OCI-LY1 (cell line): Measurements from ENCODE around the gene GALNT8.
"Not testable (repeated sequence)": the region's sequence is repeated elsewhere in the genome, so short reads cannot be mapped to it uniquely, and the experiment has no call there.

Experiments
- H2AFZ ChIP-seq: fragments of 200-600 bp; sonication (generic), shearing (Covaris generic); 2 replicates; pipeline ENCODE4 v1.6.0; 2014; ENCODE audit warnings: antibody characterized with exemption, mild to moderate bottlenecking, low read length
- H3F3A ChIP-seq: fragments of 200-600 bp; sonication (generic), shearing (Covaris generic); 2 replicates; pipeline ENCODE4 v1.6.0; 2014; ENCODE audit warnings: mild to moderate bottlenecking, antibody characterized with exemption, low read length, moderate library complexity; ENCODE audit not compliant: insufficient read depth
- H3K27ac ChIP-seq: fragments of 200-600 bp; sonication (generic); 2 replicates; pipeline ENCODE4 v1.5.1; 2014; ENCODE audit warnings: low read length, mixed run types, mild to moderate bottlenecking, low read depth; ENCODE audit not compliant: poor library complexity, severe bottlenecking
- H3K27me3 ChIP-seq: fragments of 200-600 bp; sonication (generic); 2 replicates; pipeline ENCODE4 v1.6.0; 2014; ENCODE audit warnings: antibody characterized with exemption, mild to moderate bottlenecking, low read length, moderate library complexity; ENCODE audit not compliant: insufficient read depth
- H3K36me3 ChIP-seq: fragments of 200-600 bp; sonication (generic); 2 replicates; pipeline ENCODE4 v1.6.1; 2014; ENCODE audit warnings: mild to moderate bottlenecking, antibody characterized with exemption, low read length, moderate library complexity, mixed read lengths; ENCODE audit not compliant: insufficient read depth
- H3K4me1 ChIP-seq: fragments of 200-600 bp; sonication (generic); 2 replicates; pipeline ENCODE4 v1.5.1; 2014; ENCODE audit warnings: mild to moderate bottlenecking, low read length, moderate library complexity; ENCODE audit not compliant: insufficient read depth, severe bottlenecking
- H3K4me2 ChIP-seq: fragments of 200-600 bp; sonication (generic), shearing (Covaris generic); 2 replicates; pipeline ENCODE4 v1.6.1; 2014; ENCODE audit warnings: low read length
- H3K4me3 ChIP-seq: fragments of 200-600 bp; sonication (generic); 2 replicates; pipeline ENCODE4 v1.5.1; 2014; ENCODE audit warnings: low read length, low read depth, mild to moderate bottlenecking, mixed read lengths; ENCODE audit not compliant: poor library complexity, severe bottlenecking
- H3K79me2 ChIP-seq: fragments of 200-600 bp; shearing (Covaris generic); 2 replicates; pipeline ENCODE4 v1.6.1; 2016; ENCODE audit warnings: mixed run types, low read length, mixed read lengths; ENCODE audit not compliant: insufficient read depth
- H3K9ac ChIP-seq: fragments of 200-600 bp; sonication (generic), shearing (Covaris generic); 2 replicates; pipeline ENCODE4 v1.6.1; 2014; ENCODE audit warnings: mild to moderate bottlenecking, low read length, mixed read lengths
- H3K9me2 ChIP-seq: fragments of 200-600 bp; sonication (generic), shearing (Covaris generic); 2 replicates; pipeline ENCODE4 v1.6.1; 2014; ENCODE audit warnings: low read depth, mild to moderate bottlenecking, low read length, mixed read lengths
- H3K9me3 ChIP-seq: fragments of 200-600 bp; shearing (Covaris generic); 2 replicates; pipeline ENCODE4 v1.6.1; 2014; ENCODE audit warnings: low read length, mixed read lengths
- H4K20me1 ChIP-seq: fragments of 200-600 bp; sonication (generic), shearing (Covaris generic); 2 replicates; pipeline ENCODE4 v1.6.0; 2016; ENCODE audit warnings: mild to moderate bottlenecking, low read length; ENCODE audit not compliant: insufficient read depth
- CTCF ChIP-seq: fragments of 200-600 bp; sonication (generic), shearing (Covaris generic); IDR thresholded peaks from 2 replicates; pipeline ENCODE4 v1.5.1; 2017; ENCODE audit warnings: mild to moderate bottlenecking, antibody characterized with exemption, low read length, moderate library complexity, mixed read lengths
- EZH2 ChIP-seq: fragments of 200-600 bp; sonication (generic), shearing (Covaris generic); IDR thresholded peaks from 2 replicates; pipeline ENCODE4 v1.8.0; 2017; ENCODE audit warnings: borderline replicate concordance, mixed run types, mild to moderate bottlenecking, antibody characterized with exemption, low read length, moderate library complexity, mixed read lengths

GALNT8 gene

GRCh38 chr12:4745249-4745648, 25.0 kb downstream of the GALNT8 start:
- no peak overlapping the region for H3K9ac ChIP-seq

GRCh38 chr12:4751654-4752053, 31.5 kb downstream of the GALNT8 start:
- H3F3A ChIP-seq, H3K9me2 ChIP-seq, H4K20me1 ChIP-seq, H3K9me3 ChIP-seq, H3K27ac ChIP-seq, H2AFZ ChIP-seq, H3K4me3 ChIP-seq, H3K36me3 ChIP-seq, H3K9ac ChIP-seq, H3K27me3 ChIP-seq, H3K4me1 ChIP-seq, H3K4me2 ChIP-seq, H3K79me2 ChIP-seq: not testable (repeated sequence)

More at GRCh38 chr12:4745249-4745648, 25.0 kb downstream of the GALNT8 start:
- Histone ChIP-seq H3K27me3 (0 out of 2 replicates have a peak, but pooled peaks cover 4% of the 10 kb centered on the region), H3K4me2 (no peak overlapping the region), H3K4me3 (no peak overlapping the region), H3K27ac (no peak overlapping the region), H3K36me3 (no peaks in the 10 kb centered on the region), H3K9me3 (no peaks in the 10 kb centered on the region), H3F3A (no peaks in the 10 kb centered on the region), H3K79me2 (no peaks in the 10 kb centered on the region), H3K9me2 (no peaks in the 10 kb centered on the region), H4K20me1 (no peaks in the 10 kb centered on the region), H3K4me1 (no peaks in the 10 kb centered on the region), H2AFZ (no peak overlapping the region)
- TF ChIP-seq EZH2 (no peak), CTCF (no peak)

GRCh38 chr12:4762773-4763172, 42.6 kb downstream of the GALNT8 start:
- Histone ChIP-seq H3K9ac (no peak overlapping the region), H3K9me3 (no peaks in the 10 kb centered on the region), H4K20me1 (no peaks in the 10 kb centered on the region), H3K27me3 (no peaks in the 10 kb centered on the region; the same call in 1 of the 2 replicates), H3K79me2 (no peaks in the 10 kb centered on the region), H3K4me1 (no peaks in the 10 kb centered on the region), H3K36me3 (no peaks in the 10 kb centered on the region), H2AFZ (no peak overlapping the region), H3K4me2 (peak overlapping the region; percentile 37; the same call in 1 of the 2 replicates), H3K27ac (no peak overlapping the region), H3K4me3 (no peak overlapping the region), H3K9me2 (no peaks in the 10 kb centered on the region), H3F3A (no peaks in the 10 kb centered on the region)
- TF ChIP-seq EZH2 (no peak), CTCF (no peak)

- TF ChIP-seq CTCF = no peak
- TF ChIP-seq EZH2 = no peak
- H3K36me3 ChIP-seq = no peaks in the 10 kb centered on the region
- no peak overlapping the region for H3K9ac ChIP-seq
- H4K20me1 ChIP-seq = no peaks in the 10 kb centered on the region
- no peaks in the 10 kb centered on the region for H3K9me3 ChIP-seq
- H3K4me1 ChIP-seq = no peaks in the 10 kb centered on the region
- no peak overlapping the region for H2AFZ ChIP-seq
- H3K27ac ChIP-seq = no peak overlapping the region
- H3K27me3 ChIP-seq = no peaks in the 10 kb centered on the region; the same call in 1 of the 2 replicates
- no peak overlapping the region for H3K4me2 ChIP-seq
- no peaks in the 10 kb centered on the region for H3K79me2 ChIP-seq
- no peaks in the 10 kb centered on the region for H3K9me2 ChIP-seq
- H3F3A ChIP-seq = no peaks in the 10 kb centered on the region
- no peak overlapping the region for H3K4me3 ChIP-seq
Observed at GRCh38 chr12:4763549-4763948, 43.3 kb downstream of the GALNT8 start.
